Hematopoietic multipotent progenitor cell treated with erythropoietin and hydrocortisone succinate and interleukin-3 and kit ligand, for 4 days (in vitro differentiated cells): ENCODE data around the gene IST1.
"Not testable (repeated sequence)": the region's sequence is repeated elsewhere in the genome, so short reads cannot be mapped to it uniquely, and the experiment has no call there.

ENCODE experiments used
- DNase-seq: peaks from one replicate; pipeline ENCODE4 v3.0.0-alpha.2; 2015

Gene IST1

DNA sequence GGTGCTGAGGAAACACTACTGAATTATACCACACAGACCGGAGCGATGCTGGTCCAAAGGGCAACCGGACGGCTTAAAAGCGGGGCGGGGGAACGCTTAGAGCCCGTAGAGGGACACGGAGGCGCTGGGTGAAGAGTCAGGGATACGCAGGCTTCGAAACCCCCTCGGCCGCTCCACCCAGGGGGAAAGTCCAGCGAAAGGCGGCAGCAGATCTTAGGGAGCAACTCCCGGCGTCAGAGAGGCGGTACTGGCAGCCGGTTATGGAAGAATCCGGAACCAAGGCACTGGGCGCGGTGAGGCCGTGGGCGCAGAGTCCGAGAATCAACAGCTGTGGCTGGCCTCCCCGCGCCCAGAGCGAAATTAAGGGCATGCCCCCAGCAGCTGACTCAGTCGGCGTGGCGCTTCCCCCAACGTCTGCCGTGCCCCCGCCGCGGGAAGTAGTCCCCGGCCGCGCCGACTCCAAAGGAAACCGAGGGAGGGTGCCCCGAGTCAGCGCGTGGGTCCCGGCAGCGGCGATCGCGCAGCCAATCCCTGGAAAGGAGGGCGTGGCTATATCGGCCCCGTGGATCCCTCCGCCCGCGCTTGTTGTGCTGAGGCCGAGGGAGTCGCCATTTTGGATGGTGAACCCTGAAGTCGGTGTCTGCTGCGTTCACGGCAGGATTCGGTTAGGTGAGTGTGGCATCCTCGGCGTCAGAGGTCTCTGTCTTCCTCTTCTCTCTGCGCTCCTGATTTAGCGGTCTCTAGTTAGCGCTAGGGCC lies at the start of gene IST1:
Gene IST1, plus strand, starts transcription at position 611 of the 758 bp plus-strand sequence. CDS start 20,110 bp downstream, outside the sequence.
- DNase-seq: peak; percentile 99

DNA sequence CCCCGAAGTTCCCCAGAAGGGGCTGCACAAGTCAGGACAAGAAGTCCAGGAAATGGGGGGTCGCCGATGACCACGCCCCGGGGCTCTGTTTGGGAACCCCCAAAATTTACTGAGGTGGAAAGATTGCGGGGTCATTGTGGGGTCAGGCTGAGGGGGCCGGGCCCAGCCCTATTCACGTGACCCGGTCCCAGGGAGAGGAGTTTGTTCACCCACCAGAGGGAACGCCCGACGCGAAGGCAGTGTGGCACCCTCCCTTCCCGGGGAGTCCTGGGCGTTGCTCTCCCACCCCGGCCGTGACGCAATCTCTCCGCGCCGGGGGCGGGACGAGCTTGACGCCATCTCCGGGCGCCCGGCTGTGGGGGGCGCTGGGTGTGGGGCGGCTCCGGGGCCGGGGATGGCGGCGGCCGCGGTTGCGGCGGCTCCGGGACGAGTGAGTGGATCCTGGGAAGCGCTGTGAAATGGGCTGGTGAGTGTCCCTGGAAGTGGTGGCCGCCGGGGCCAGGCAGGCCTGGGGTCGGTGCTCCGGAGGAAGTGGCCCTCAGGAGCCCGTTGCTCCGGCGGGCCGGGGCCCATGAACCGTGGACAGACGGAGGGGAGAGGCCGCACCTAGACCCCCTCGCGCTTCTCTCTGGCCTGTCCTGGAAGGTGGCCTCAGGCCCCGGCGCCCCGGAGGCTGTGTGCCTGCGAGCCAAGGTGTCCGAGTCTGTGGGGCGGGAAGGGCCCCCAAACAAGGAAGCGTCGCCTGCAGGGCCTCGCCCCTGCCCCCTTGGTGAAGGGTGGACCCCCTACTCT lies 49.5 kb upstream of the IST1 start, which contains the start of gene ATXN1L:
Gene ATXN1L, plus strand, starts transcription at position 338 of the 792 bp plus-strand sequence. CDS start 3,765 bp downstream, outside the sequence.
- DNase-seq: peak; percentile 96

- peak; percentile 37 for DNase-seq
Measured at GRCh38 chr16:71846431-71846830, 48.9 kb upstream of the IST1 start.

DNA sequence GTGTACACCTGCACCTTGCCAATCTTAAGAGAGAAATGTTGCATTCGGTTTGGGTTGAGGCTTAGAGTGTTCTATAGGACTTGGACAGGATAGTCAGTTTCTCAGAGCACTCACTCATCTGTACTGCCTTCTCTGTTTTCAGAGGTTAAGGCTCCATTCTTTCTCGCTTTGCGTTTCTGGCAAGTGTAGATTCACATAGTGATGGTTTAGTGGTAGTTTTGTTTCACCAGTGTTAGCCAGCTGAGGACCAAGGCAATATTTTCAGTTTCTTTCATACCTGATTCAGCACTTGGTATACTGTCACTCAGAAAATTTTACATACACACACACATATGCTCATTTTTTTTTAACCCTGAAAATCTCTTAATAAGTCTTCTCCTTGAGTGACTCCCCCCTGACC lies 48.2 kb upstream of the IST1 start:
- no peak for DNase-seq

DNA sequence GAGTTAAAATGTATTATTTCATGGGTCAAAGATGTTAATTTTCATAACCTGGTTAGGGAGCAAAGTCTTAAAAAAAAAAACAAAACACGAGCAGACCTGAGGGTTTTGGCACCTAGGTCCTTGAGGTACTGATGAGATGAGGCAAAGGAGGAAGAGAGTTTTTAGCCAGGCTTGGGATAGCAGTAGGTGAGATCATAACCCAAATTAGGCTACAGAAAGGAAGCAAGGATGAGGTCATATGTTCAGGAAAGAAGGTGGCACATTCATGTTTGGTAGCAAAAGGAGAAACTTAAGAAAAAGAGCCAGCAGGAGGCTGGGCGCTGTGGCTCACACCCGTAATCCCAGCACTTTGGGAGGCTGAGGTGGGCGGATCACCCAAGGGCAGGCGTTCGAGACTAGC lies 46.7 kb upstream of the IST1 start:
- DNase-seq: no peak

- no peak for DNase-seq
Measured at GRCh38 chr16:71851746-71852145, 43.6 kb upstream of the IST1 start.

GRCh38 chr16:71852158-71852557 lies 43.2 kb upstream of the IST1 start:
- no peak for DNase-seq

DNA sequence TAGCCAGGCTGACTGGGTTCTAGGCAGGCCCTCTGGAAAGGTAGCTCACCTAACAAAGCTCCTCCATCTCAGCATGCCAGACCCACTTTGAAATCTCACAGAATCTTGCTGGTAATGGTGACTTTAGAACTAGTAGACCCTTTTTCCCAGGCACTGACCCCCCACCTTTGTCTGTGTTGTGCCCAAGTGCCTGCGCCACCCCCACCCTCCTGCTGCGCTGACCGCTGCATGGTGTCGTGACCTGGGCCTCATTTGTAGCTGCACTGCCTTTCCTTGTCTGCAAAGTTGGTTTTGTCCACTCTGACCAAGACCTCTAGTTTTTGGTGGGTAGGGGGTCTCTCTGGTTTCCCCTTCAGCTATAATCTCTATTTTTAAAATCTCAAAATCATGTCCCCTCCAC lies 42.8 kb upstream of the IST1 start:
- DNase-seq: no peak

DNA sequence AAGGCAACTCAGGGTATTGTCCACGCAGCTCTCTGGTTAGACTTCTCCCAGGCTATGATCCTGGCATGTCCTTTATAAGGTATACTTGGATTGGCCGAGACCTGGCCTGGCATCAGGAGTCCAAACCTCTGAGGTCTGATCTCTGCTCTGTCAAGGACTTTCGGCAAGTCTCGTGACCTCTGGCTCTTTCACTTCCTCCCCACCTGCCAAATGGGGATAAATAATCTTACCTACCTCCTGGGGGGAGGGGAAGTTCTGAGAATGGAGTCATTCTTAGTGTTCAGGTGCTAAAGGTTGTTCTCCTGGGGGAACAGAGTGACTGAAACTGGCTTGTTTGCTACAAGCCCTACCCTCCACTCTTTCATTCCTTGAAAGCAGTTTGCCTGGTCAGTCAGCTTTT lies 41.9 kb upstream of the IST1 start:
- no peak for DNase-seq

- DNase-seq: no peak
Measured at GRCh38 chr16:71854369-71854948, 40.9 kb upstream of the IST1 start.

GRCh38 chr16:71855937-71856662 lies 39.2 kb upstream of the IST1 start:
- DNase-seq: no peak

DNA sequence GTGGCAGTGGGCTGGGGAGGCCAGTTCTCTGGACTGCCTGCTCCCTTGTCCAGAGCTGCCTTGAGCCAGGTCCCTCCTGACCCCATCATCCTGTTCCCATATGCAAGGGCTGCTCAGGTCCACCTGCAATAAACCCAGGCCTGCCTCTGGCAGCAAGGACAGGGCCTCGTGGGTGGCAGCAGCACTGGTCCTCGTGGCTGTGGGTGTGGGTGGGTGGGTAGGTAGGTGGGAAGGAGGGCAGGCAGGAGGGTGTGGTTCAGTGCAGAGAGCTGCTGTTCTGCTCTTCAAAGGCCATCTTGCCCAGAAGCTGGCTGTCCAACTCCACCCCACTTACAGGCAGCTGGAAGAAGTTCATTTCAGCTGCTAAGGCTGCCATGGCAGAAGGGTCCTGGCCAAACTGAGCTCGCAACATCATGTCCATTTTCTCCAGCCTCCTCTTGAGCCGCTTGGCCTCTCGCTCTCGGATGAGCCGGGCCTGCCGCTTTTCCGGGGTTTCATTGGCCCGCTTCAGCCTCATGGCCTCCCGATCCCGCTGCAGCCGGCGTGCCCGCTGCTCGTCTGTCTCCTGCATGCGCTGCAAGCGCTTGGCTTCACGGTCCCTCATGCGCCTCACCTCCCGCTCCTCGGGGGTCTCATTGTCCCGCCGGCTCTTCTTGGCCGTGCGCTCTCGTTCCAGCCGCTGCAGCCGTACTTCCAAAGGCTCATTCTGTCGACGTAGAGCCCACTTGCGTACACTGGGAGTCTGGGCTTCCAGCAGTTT lies 35.4 kb upstream of the IST1 start:
- no peak for DNase-seq

DNA sequence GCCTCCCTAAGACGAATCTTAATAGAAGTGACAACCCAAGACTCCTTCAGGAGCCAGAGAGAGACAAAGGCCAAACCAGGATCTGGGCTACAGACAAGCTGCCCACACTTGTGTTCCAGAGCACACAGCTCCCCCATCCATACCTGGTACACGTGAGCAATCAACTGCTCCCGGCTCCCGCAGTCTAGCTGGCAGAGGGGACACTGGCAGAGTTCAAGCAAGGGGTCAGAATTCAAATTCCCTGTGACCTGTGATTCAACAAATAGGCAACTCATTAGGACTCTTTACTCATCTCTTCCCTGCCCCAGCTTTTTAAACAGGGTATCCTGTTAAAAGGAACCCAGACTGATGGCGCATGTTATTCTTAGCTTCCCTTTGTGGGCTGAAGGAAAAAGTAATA lies 31.3 kb upstream of the IST1 start:
- DNase-seq: no peak

DNA sequence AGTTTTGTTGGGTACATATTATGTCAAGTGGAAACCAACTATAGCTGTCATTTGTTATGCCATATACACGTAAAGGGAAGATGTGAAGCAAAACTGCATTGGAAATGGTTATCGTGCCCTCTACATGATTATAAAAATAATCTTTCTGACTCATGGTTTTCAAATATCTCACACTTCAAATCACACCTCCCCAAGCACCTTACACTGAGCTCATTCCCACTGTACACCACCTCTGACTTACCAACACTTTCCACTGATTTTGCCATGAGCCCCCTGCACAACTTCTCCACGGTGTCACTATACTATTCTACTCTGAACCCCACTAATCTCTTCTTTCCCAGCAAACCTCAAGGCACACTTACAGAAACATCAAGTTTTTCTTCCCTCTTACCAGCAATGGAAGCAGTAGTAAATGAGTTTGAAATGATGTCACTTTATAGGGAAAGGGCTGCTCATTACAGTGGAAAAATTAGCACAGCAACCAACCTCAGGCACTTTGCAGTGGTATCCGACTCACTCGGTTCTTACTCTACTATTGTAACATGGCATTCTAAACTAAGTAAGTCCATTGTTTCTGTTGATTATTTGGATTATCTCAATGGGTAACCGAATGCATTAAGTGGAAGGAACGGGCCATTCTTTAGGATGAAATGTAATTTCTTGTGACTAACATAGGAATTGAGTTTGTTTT lies 30.0 kb upstream of the IST1 start:
- DNase-seq: no peak

- DNase-seq: not testable (repeated sequence)
Measured at GRCh38 chr16:71867175-71867574, 28.2 kb upstream of the IST1 start.

GRCh38 chr16:71867939-71868338 lies 27.4 kb upstream of the IST1 start:
- no peak for DNase-seq

- DNase-seq: no peak
Measured at GRCh38 chr16:71869089-71869488, 26.2 kb upstream of the IST1 start.

- no peak for DNase-seq
Measured at GRCh38 chr16:71870818-71871217, 24.5 kb upstream of the IST1 start.

- DNase-seq: no peak
Measured at GRCh38 chr16:71873199-71873598, 22.1 kb upstream of the IST1 start.

DNA sequence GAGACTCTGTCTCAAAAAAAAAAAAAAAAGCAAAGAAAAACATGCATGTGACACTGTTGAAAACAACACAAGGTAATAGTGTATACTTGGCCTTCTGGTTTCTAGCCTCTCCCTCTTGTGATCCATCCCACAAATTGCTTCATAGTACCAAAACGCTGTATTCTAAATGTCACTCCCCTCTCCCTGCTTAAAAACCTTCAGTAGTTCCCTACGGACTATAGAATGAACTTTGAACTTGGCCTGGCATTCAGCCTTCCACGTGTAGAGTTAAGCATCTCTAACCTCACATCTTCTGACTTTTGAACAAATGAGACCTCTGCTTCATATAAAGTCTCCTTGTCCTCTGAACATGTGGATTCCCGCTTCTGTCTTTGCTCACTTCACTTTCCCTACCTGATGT lies 16.4 kb upstream of the IST1 start:
- no peak for DNase-seq

- DNase-seq: peak; percentile 76
Measured at GRCh38 chr16:71880176-71880575, 15.2 kb upstream of the IST1 start.
